Measurements from ENCODE around the gene CPO.

The CPO gene

GRCh38 chr2:207014424-207014823 lies 75.1 kb downstream of the CPO start:
- TF ChIP-seq ZFX (IDR thresholded peaks at IDR 0.05; ENCODE audit: borderline replicate concordance) = no peak
- TF ChIP-seq, protein P1, sequence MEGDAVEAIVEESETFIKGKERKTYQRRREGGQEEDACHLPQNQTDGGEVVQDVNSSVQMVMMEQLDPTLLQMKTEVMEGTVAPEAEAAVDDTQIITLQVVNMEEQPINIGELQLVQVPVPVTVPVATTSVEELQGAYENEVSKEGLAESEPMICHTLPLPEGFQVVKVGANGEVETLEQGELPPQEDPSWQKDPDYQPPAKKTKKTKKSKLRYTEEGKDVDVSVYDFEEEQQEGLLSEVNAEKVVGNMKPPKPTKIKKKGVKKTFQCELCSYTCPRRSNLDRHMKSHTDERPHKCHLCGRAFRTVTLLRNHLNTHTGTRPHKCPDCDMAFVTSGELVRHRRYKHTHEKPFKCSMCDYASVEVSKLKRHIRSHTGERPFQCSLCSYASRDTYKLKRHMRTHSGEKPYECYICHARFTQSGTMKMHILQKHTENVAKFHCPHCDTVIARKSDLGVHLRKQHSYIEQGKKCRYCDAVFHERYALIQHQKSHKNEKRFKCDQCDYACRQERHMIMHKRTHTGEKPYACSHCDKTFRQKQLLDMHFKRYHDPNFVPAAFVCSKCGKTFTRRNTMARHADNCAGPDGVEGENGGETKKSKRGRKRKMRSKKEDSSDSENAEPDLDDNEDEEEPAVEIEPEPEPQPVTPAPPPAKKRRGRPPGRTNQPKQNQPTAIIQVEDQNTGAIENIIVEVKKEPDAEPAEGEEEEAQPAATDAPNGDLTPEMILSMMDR (IDR thresholded peaks at IDR 0.05) = no peak

GRCh38 chr2:207015901-207016300 lies 76.6 kb downstream of the CPO start:
- no peak for TF ChIP-seq ZFX (IDR thresholded peaks at IDR 0.05; ENCODE audit: borderline replicate concordance)
- TF ChIP-seq, protein P1 (IDR thresholded peaks at IDR 0.05) = no peak

More at GRCh38 chr2:207014424-207014823, 75.1 kb downstream of the CPO start:
- H3K27ac ChIP-seq = no peak overlapping the region

More at GRCh38 chr2:207015901-207016300, 76.6 kb downstream of the CPO start:
- H3K27ac ChIP-seq = no peak overlapping the region

Data from 22Rv1 (cell line).